Measurements from ENCODE around the gene MAGED4.
"Not testable (repeated sequence)": the region's sequence is repeated elsewhere in the genome, so short reads cannot be mapped to it uniquely, and the experiment has no call there.

Gene MAGED4

DNA sequence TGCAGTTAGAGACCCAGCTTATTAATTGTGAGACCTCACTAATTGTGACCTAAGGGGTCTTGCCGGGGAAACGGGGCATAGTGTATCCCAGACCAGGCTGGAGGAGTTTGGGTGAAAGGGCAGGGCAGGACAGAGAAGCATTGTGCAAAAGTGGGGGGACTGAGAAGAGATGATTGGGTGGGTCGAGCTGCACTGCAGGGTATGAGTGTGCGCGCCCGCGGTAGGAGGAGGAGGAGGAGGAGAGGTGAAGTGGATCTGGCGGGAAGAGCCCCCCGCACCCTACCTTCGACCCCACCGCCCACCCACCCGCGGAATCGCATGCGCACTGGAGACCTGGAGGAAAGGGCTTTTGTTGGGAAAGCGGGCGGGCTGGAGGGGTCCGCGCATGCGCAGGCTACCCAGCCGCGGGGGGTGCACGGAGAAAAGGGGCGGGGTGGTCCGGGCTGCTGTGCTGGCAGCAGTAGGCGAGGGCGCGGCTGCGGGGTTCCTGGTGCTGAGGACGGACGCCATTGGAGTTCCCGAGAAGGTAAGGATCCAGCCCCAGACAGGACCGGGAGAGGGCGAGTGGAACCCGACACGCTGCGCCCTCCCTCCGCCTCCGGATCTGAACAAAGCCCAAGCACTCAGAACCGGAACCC lies at the start of gene MAGED4:
Gene MAGED4 (plus strand): TSS at position 449 of the 638 bp plus-strand sequence. CDS start 1,035 bp downstream, outside the sequence.
- not testable (repeated sequence) for DNase-seq

DNA sequence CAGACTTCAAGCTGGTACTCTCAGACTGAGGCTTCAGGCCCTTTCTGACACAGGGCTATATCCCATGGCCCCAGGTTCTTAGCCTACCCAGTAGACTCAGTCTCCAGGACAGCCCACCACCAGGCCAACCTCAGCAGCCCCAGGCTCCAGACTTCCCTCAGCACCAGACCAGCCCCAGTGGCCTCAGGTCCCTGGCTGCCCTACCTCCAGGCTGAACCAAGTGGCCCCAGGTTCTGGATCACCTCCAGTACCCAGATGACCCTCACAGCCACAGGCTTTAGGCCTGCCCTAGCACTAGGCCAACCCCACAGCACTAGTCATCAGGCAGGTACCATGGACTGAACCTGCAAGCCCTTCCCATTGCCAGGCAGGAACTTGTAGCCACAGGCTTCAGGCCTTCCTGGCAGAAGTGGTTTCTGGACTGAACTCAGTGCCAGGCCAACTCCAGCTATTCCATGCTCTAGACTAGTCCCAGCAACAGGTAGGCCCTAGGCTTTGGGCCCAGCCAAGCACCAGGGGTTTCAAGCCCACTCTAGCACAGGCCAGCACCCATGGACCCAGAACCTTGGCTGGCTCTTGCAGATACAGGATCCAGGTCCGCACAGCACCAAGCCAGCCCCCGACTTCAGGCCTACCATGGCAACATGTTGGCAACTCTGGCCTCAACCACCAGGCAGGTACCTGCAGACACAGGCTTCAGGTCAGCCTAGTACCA lies 45.7 kb upstream of the MAGED4 start:
- no peak for DNase-seq

DNA sequence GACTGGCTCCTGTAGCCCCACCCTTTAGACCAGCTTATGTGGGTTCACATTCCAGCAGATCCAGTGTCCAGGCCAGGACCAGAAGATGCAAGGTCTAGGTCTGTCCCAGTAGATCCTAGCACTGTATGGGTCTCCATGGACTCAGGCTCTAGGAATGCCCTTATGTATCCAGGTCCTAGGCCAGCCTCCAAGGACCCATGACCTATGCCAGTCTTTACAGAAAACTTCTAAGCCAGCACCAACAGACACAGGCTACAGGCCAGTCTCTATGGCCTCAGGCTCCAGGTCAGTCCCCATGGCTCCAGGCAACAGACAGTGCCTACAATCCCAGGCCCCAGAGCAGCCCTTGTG lies 45.2 kb upstream of the MAGED4 start:
- DNase-seq: no peak

GRCh38 chrX:52140020-52140419 lies 44.7 kb upstream of the MAGED4 start:
- no peak for DNase-seq

GRCh38 chrX:52150667-52151066 lies 34.0 kb upstream of the MAGED4 start:
- DNase-seq: not testable (repeated sequence)

GRCh38 chrX:52160140-52160539 lies 24.5 kb upstream of the MAGED4 start:
- not testable (repeated sequence) for DNase-seq

DNA sequence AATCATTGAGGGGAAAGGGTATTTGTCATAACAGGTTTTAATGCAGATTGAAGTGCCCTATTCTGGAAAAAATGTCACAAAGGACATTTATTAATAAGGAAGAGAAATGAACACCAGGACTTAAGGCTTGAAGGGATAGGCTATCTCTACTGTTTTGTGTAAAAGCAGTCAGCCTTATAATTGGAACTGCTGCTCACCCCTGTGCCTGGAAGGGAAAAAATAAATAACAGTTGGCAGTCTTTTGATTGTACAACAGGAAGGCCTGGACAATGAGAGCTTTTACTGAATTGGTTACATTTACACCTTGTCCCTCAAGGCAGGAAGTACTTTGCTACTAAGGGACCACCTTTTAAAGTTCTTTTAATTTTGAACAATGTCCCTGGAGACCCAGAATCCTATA lies 17.8 kb upstream of the MAGED4 start:
- no peak for DNase-seq

- DNase-seq: not testable (repeated sequence)
Measured at GRCh38 chrX:52171055-52171454, 13.6 kb upstream of the MAGED4 start.

GRCh38 chrX:52185078-52185453 lies 378 bp downstream of the MAGED4 start:
- not testable (repeated sequence) for DNase-seq

DNA sequence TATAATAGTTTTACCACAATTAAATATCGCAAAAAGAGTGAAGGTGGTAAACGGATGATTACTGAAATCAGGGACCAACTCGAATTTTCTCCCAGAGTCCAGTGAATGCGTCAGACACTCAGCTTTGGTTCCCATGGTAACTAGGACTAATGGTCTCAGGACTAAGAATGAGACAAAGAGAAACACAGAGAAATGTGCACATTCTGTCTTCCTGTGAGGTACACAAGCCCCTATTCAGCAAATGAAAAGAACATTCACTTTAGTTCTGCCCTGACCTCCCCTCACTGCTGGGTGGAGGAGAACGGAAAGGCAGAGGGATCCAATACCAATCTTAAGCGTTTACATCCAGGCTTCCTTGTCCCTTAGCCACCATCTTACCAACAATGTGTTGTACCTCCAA lies 26.7 kb downstream of the MAGED4 start:
- not testable (repeated sequence) for DNase-seq

DNA sequence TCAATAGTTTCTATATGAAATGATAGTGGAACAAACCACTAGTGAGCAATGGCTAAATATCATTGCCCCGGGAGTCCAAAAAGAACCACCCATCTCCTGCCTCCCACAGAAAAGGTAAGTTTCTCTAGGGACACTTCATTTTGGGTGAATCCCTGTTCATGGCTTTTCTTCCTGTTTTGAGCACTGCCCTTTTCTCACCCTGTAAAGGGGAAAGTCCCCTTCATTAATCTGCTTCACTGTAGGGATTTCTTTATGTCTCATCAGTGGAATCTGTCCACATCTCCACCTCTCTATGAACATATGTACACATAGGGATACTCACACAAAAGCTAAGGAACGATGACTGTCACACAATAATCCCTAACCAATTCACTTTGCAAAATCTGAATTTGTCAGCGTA lies 28.6 kb downstream of the MAGED4 start:
- DNase-seq: no peak

GRCh38 chrX:52216541-52216940 lies 31.9 kb downstream of the MAGED4 start:
- no peak for DNase-seq

- no peak for DNase-seq
Measured at GRCh38 chrX:52217494-52218160, 32.9 kb downstream of the MAGED4 start.

- DNase-seq: no peak
Measured at GRCh38 chrX:52220936-52221335, 36.2 kb downstream of the MAGED4 start.
